Transverse colon (tissue), 4 donors: Measurements from ENCODE around the gene CUL2. TPM values are rescaled to one million over a fixed set of nuclear protein-coding genes. Genes with fewer than 3 reads are reported as not detected.

Experiments
- DNase-seq: peaks from one replicate; pipeline ENCODE4 v3.0.0-alpha.2; 2019
- H3K27ac ChIP-seq, 4 donors: fragments of 200-600 bp; sonication (generic); 2 replicates each; pipeline ENCODE4 v1.5.1; 2016 to 2018; ENCODE audit warnings: inconsistent platforms in 4 of 4
- H3K27me3 ChIP-seq: fragments of 200-600 bp; sonication (generic); 2 replicates; pipeline ENCODE4 v1.5.1; 2017; ENCODE audit warnings: inconsistent platforms
- H3K36me3 ChIP-seq, 4 donors: fragments of 200-600 bp; sonication (generic); 2 replicates each; pipeline ENCODE4 v1.5.1; 2017 to 2019; ENCODE audit warnings: inconsistent platforms in 4 of 4
- H3K4me1 ChIP-seq, 4 donors: fragments of 200-600 bp; sonication (generic); 2 replicates each; pipeline ENCODE4 v1.5.1; 2017 to 2020; ENCODE audit warnings: inconsistent platforms in 4 of 4
- H3K4me3 ChIP-seq, 4 donors: fragments of 200-600 bp; sonication (generic); 1 replicate in 1 of 4; 2 replicates in 3 of 4; pipeline versions ENCODE4 v1.5.1 to v1.6.1; 2017 to 2019; ENCODE audit warnings: inconsistent platforms in 4 of 4
- H3K9me3 ChIP-seq, 2 donors: fragments of 200-600 bp; sonication (generic); 2 replicates each; pipeline ENCODE4 v1.5.1; 2017 to 2019; ENCODE audit warnings: inconsistent platforms in 2 of 2
- EP300 ChIP-seq: sonication (generic); formaldehyde crosslinking; IDR thresholded peaks from one replicate; pipeline ENCODE4 v1.6.1; 2017; ENCODE audit warnings: antibody characterized with exemption, low read depth
- POLR2A ChIP-seq: fragments of 450-650 bp; IDR thresholded peaks from one replicate; pipeline ENCODE4 v1.6.1; 2016; ENCODE audit warnings: antibody characterized with exemption, mild to moderate bottlenecking, moderate library complexity
- POLR2AphosphoS5 ChIP-seq, 3 donors: sonication (generic); formaldehyde crosslinking; IDR thresholded peaks; one replicate each; pipeline ENCODE4 v1.6.1; 2016; ENCODE audit warnings: antibody characterized with exemption in 3 of 3
- WGBS, 2 donors: methylation state at CpG; one replicate each; pipeline ENCODE4 v1.1.5; 2018; ENCODE audit warnings: low coverage in 1 of 2; 5-methylcytosine and 5-hydroxymethylcytosine counted together
- in situ Hi-C, 4 donors: fragments of 200-750 bp; cut with MboI; loops; one replicate each; pipeline versions ENCODE4 v1.15.0 to v1.15.1; 2017; ENCODE audit warnings: low sequenced_read_pairs in 3 of 4, low pct_ligation_motif_present in 1 of 4, low pct_unique_long_range_greater_than_20kb in 1 of 4
- intact Hi-C: fragments of 100-400 bp; cut with DNase I; formaldehyde crosslinking; loops from one replicate; pipeline ENCODE4 v1.15.1; 2023; ENCODE audit warnings: low total_unique reads
- total RNA-seq, 4 donors: library from RNA; depleted of rRNA; stranded (reverse); fragments of >200 nt; gene quantifications; one replicate each; pipeline ENCODE4 v1.1.0, GENCODE V29; 2016
- TF ChIP-seq, protein P1 (sequence below), 5 experiments: fragments of 200-600 bp in 3 of 5; fragments of 450-650 bp in 2 of 5; sonication (generic) in 3 of 5; IDR thresholded peaks; 1 replicate in 2 of 5; 2 replicates in 3 of 5; pipeline ENCODE4 v1.5.1; 2016 to 2017; ENCODE audit warnings: antibody characterized with exemption in 5 of 5, inconsistent platforms in 3 of 5, mild to moderate bottlenecking in 2 of 5, moderate library complexity in 1 of 5

Gene CUL2
- total RNA-seq, 4 donors from 2014 or later: 6.0 to 15.4 (median 11.5) TPM

DNA sequence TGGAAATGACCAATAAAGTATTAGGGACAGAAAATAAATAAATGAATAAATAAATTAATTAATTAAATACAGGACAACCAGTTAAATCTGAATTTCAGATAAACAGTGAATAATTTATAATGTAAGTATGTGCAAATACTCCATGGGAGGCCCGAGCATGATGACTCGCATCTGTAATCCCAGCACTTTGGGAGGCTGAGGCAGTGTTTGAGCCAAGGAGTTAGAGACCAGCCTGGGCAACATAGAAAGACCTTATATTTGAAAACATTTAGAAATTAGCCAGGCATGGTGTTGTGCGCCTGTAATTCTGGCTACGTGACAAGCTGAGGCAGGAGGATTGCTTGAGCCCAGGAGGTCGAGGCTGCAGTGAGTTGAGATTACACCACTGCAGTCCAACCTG lies 123.7 kb downstream of the CUL2 start:
- Histone ChIP-seq H3K27ac (no peak overlapping the region), H3K27me3 (no peaks in the 10 kb centered on the region), H3K4me3 (no peak overlapping the region), H3K36me3 (no peaks in the 10 kb centered on the region), H3K4me1 (peaks cover 0 to 4% (median 0%) of the 10 kb centered on the region in 4 donors), H3K9me3 (no peaks in the 10 kb centered on the region)
- TF ChIP-seq, protein P1, sequence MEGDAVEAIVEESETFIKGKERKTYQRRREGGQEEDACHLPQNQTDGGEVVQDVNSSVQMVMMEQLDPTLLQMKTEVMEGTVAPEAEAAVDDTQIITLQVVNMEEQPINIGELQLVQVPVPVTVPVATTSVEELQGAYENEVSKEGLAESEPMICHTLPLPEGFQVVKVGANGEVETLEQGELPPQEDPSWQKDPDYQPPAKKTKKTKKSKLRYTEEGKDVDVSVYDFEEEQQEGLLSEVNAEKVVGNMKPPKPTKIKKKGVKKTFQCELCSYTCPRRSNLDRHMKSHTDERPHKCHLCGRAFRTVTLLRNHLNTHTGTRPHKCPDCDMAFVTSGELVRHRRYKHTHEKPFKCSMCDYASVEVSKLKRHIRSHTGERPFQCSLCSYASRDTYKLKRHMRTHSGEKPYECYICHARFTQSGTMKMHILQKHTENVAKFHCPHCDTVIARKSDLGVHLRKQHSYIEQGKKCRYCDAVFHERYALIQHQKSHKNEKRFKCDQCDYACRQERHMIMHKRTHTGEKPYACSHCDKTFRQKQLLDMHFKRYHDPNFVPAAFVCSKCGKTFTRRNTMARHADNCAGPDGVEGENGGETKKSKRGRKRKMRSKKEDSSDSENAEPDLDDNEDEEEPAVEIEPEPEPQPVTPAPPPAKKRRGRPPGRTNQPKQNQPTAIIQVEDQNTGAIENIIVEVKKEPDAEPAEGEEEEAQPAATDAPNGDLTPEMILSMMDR (IDR thresholded peaks at IDR 0.05): no peak
- TF ChIP-seq POLR2A: no peak
- TF ChIP-seq POLR2AphosphoS5 (IDR thresholded peaks at IDR 0.05): no peak
- no peak for TF ChIP-seq EP300
- intact Hi-C loops (no loop called here), in situ Hi-C loops (loop anchor here in 1 of 4 donors (25.0 kb wide), 1 partner anchor 254 kb away; no protein-coding TSS in a partner anchor)
- no peak for DNase-seq
- WGBS, 2 donors: 71 to 79% methylated on average over 5 of the region's 5 CpGs

DNA sequence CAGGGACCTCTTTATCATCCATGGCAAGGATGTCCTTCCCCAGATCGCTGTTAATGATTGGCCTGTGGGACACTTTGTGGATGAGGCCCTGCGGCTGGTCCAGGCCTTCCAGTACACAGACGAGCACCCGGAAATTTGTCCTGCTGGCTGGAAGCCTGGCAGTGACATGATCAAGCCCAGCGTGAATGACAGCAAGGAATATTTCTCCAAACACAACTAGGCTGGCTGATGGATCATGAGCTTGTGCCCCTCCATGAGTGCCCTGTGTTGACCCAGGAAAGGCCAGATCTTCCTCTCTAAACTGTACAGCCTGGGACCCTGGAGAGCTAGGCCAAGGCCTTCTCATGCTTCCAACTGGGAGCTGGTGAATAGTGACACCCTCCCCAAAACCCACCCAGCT lies 124.1 kb downstream of the CUL2 start:
- peak; percentile 16 for DNase-seq
- Histone ChIP-seq H3K27me3 (no peaks in the 10 kb centered on the region), H3K9me3 (no peaks in the 10 kb centered on the region), H3K36me3 (no peaks in the 10 kb centered on the region), H3K4me1 (peaks cover 0 to 4% (median 0%) of the 10 kb centered on the region in 4 donors), H3K27ac (no peak overlapping the region), H3K4me3 (no peak overlapping the region)
- intact Hi-C loops: no loop called here
- WGBS, 2 donors: 46% methylated on average over 5 of the region's 5 CpGs; no CpG with 5 or more reads in 1 of the 2 donors
- no peak for TF ChIP-seq POLR2AphosphoS5 (IDR thresholded peaks at IDR 0.05)
- TF ChIP-seq, protein P1 (IDR thresholded peaks at IDR 0.05): no peak
- TF ChIP-seq EP300: no peak
- TF ChIP-seq POLR2A: no peak
- in situ Hi-C loops: loop anchor here in 1 of 4 donors (25.0 kb wide), 1 partner anchor 254 kb away; no protein-coding TSS in a partner anchor

DNA sequence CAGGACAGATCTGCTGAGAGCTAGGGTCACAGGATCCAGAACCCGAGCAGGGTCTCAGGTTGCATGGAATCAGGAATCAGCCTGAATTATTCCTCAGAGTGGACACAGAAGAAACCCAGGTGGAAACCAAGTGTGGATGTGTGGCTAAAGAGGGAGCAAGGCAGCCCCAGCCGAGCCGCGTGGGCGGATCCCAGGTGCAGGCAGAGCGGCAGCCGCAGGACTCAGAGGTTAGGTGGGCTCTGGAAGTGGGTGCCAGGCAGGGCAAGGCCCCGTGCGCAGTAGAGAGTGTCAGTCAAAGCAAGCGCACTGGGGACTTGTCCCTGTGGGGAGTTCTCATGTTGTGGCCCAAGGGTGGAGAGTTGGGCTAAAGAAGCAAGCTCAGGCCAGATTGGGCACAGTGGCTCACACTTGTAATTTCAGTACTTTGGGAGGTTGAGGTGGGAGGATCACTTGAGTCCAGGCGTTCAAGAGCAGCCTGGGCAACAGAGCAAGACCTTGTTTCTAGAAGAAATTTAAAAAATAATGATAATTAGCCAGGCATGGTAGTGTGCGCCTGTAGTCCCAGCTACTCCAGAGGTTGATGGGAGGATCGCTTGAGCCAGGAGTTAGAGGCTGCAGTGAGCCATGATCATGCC lies 125.9 kb downstream of the CUL2 start:
- H3K27ac ChIP-seq: no peak overlapping the region
- WGBS, 2 donors: 92 to 100% methylated on average over 3 to 13 of the region's 13 CpGs
- H3K36me3 ChIP-seq: no peaks in the 10 kb centered on the region
- no peak for DNase-seq
- H3K9me3 ChIP-seq: no peaks in the 10 kb centered on the region
- TF ChIP-seq, protein P1 (IDR thresholded peaks at IDR 0.05): no peak
- TF ChIP-seq POLR2A (no peak), POLR2AphosphoS5 (IDR thresholded peaks at IDR 0.05) (no peak), EP300 (no peak)
- no peaks in the 10 kb centered on the region for H3K27me3 ChIP-seq
- in situ Hi-C loops (loop anchor here in 1 of 4 donors (25.0 kb wide), 1 partner anchor 252 kb away; no protein-coding TSS in a partner anchor), intact Hi-C loops (no loop called here)
- peaks cover 0 to 4% (median 0%) of the 10 kb centered on the region in 4 donors for H3K4me1 ChIP-seq
- H3K4me3 ChIP-seq: no peak overlapping the region

DNA sequence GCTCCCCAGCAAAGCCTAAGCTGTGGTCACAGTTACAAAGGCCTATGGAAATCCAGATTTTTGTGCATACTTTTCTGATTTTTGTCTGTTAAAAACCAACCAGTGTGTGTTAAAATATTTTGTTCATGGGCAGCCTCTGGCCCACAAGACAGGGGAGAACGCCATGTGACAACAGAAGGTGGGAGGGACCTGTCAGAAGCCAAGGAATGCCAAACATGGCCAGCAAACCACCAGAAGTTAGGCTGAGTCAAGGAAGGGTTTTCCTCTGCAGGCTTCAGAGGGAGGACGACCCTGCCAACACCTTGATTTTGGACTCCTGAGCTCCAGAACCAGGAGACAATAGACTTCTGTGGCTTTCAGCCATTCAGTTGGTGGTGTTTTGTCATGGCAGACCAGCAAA lies 127.3 kb downstream of the CUL2 start:
- TF ChIP-seq POLR2AphosphoS5 (IDR thresholded peaks at IDR 0.05): no peak
- WGBS, 2 donors: 70% methylated on average over 2 of the region's 2 CpGs; no CpG with 5 or more reads in 1 of the 2 donors
- Histone ChIP-seq H3K4me3 (no peak overlapping the region), H3K27ac (no peak overlapping the region), H3K9me3 (no peaks in the 10 kb centered on the region), H3K36me3 (no peaks in the 10 kb centered on the region), H3K4me1 (peaks cover 0 to 4% (median 0%) of the 10 kb centered on the region in 4 donors), H3K27me3 (no peaks in the 10 kb centered on the region)
- no peak for DNase-seq
- in situ Hi-C loops: loop anchor here in 1 of 4 donors (25.0 kb wide), 1 partner anchor 251 kb away; no protein-coding TSS in a partner anchor
- intact Hi-C loops: no loop called here
